GM23338 (cell line): ENCODE results near the gene ADGRL1. TPM values are rescaled to one million over a fixed set of nuclear protein-coding genes. Genes with fewer than 3 reads are reported as not detected.

Source experiments
- ATAC-seq: fragments of 200-7000 bp; cut with Tn5 transposase; 3 replicates; pipeline ENCODE4 v1.9.1; 2020
- DNase-seq: peaks from one replicate; pipeline ENCODE4 v3.0.0-alpha.2; 2015; ENCODE audit warnings: low spot score
- H2AFZ ChIP-seq: fragments of 200-600 bp; sonication (generic); 2 replicates; pipeline ENCODE4 v1.8.0; 2016; ENCODE audit warnings: antibody characterized with exemption, mild to moderate bottlenecking, moderate library complexity
- H3F3A ChIP-seq: fragments of 200-600 bp; sonication (generic); replicated peaks from 2 replicates; pipeline ENCODE4 v1.8.0; 2017; ENCODE audit warnings: antibody characterized with exemption, mixed run types, low read depth
- H3K27ac ChIP-seq: fragments of 200-600 bp; sonication (generic); 2 replicates; pipeline ENCODE4 v1.6.1; 2016; ENCODE audit warnings: low read depth
- H3K27me3 ChIP-seq: fragments of 200-600 bp; sonication (generic); 2 replicates; pipeline ENCODE4 v1.8.0; 2016; ENCODE audit warnings: mild to moderate bottlenecking, mixed run types, moderate library complexity; ENCODE audit not compliant: insufficient read depth
- H3K36me3 ChIP-seq: fragments of 200-600 bp; sonication (generic); 2 replicates; pipeline ENCODE4 v1.8.0; 2016; ENCODE audit warnings: mild to moderate bottlenecking; ENCODE audit not compliant: insufficient read depth
- H3K4me1 ChIP-seq: fragments of 200-600 bp; sonication (generic); 2 replicates; pipeline ENCODE4 v1.8.0; 2016; ENCODE audit warnings: mild to moderate bottlenecking, moderate library complexity; ENCODE audit not compliant: insufficient read depth
- H3K4me2 ChIP-seq: fragments of 200-600 bp; sonication (generic); 2 replicates; pipeline ENCODE4 v1.7.1; 2017; ENCODE audit warnings: mixed run types
- H3K4me3 ChIP-seq: fragments of 200-600 bp; sonication (generic); 2 replicates; pipeline ENCODE4 v1.6.1; 2016; ENCODE audit warnings: mixed run types
- H3K79me2 ChIP-seq: fragments of 200-600 bp; sonication (generic); replicated peaks from 2 replicates; pipeline ENCODE4 v1.8.0; 2017; ENCODE audit warnings: mild to moderate bottlenecking; ENCODE audit not compliant: insufficient read depth
- H3K9me2 ChIP-seq: fragments of 200-600 bp; sonication (generic); 2 replicates; pipeline ENCODE4 v1.8.0; 2017; ENCODE audit not compliant: insufficient read depth
- H4K20me1 ChIP-seq: fragments of 200-600 bp; sonication (generic); replicated peaks from 2 replicates; pipeline ENCODE4 v1.8.0; 2017; ENCODE audit warnings: mild to moderate bottlenecking; ENCODE audit not compliant: insufficient read depth
- H3K27ac Mint-ChIP-seq: 2 replicates; pipeline ENCODE4 v1.8.0; 2020; ENCODE audit warnings: inconsistent platforms, mild to moderate bottlenecking, moderate library complexity, mixed read lengths
- H3K27me3 Mint-ChIP-seq: 3 replicates; pipeline ENCODE4 v1.8.0; 2022; ENCODE audit warnings: low read depth, mild to moderate bottlenecking, moderate library complexity, mixed read lengths, inconsistent platforms; ENCODE audit not compliant: insufficient read depth, poor library complexity
- H3K36me3 Mint-ChIP-seq: 3 replicates; pipeline ENCODE4 v1.8.0; 2021; ENCODE audit warnings: low read depth, mild to moderate bottlenecking, inconsistent platforms, moderate library complexity, mixed read lengths
- H3K4me1 Mint-ChIP-seq: 3 replicates; pipeline ENCODE4 v1.8.0; 2020; ENCODE audit warnings: mild to moderate bottlenecking, inconsistent platforms, mixed read lengths
- H3K4me3 Mint-ChIP-seq: 3 replicates; pipeline ENCODE4 v1.8.0; 2021; ENCODE audit warnings: moderate library complexity, mild to moderate bottlenecking, inconsistent platforms, mixed read lengths
- H3K9me3 Mint-ChIP-seq: 3 replicates; pipeline ENCODE4 v1.8.0; 2020; ENCODE audit warnings: moderate library complexity, mild to moderate bottlenecking, inconsistent platforms, mixed read lengths
- CREB1 ChIP-seq: fragments of 250-450 bp; sonication (Bioruptor Pico); IDR thresholded peaks from 2 replicates; pipeline ENCODE4 v1.5.0; 2020; ENCODE audit warnings: low read depth, mild to moderate bottlenecking, moderate library complexity
- CTCF ChIP-seq, 2 experiments: fragments of 200-600 bp in 1 of 2; sonication (generic) in 1 of 2; conservative IDR thresholded peaks; 2 replicates each; pipeline versions ENCODE4 v1.5.1 to v1.6.1; 2016 to 2017; ENCODE audit warnings: antibody characterized with exemption in 2 of 2, low read depth in 2 of 2, mild to moderate bottlenecking in 2 of 2, moderate library complexity in 1 of 2
- ETS1 ChIP-seq: IDR thresholded peaks from 2 replicates; pipeline ENCODE4 v1.6.1; 2016; ENCODE audit warnings: antibody characterized with exemption
- EZH2 ChIP-seq: fragments of 200-600 bp; sonication (generic); IDR thresholded peaks from one replicate; pipeline ENCODE4 v1.8.0; 2017; ENCODE audit warnings: antibody characterized with exemption, mild to moderate bottlenecking, low read depth; ENCODE audit not compliant: unreplicated experiment
- EZH2phosphoT487 ChIP-seq: fragments of 200-600 bp; sonication (generic); IDR thresholded peaks from one replicate; pipeline ENCODE4 v1.8.1; 2018; ENCODE audit warnings: antibody characterized with exemption; ENCODE audit not compliant: unreplicated experiment
- JUNB ChIP-seq: IDR thresholded peaks from one replicate; pipeline ENCODE4 v1.6.1; 2016; ENCODE audit warnings: antibody characterized with exemption; ENCODE audit not compliant: unreplicated experiment
- NANOG ChIP-seq: IDR thresholded peaks from 2 replicates; pipeline ENCODE4 v1.6.1; 2016; ENCODE audit warnings: antibody characterized with exemption, borderline replicate concordance
- POLR2AphosphoS5 ChIP-seq: IDR thresholded peaks from 2 replicates; pipeline ENCODE4 v1.6.1; 2016; ENCODE audit warnings: antibody characterized with exemption, low read depth
- REST ChIP-seq: IDR thresholded peaks from one replicate; pipeline ENCODE4 v1.6.1; 2018; ENCODE audit warnings: antibody characterized with exemption; ENCODE audit not compliant: unreplicated experiment
- STAT1 ChIP-seq: IDR thresholded peaks from one replicate; pipeline ENCODE4 v1.6.1; 2016; ENCODE audit warnings: antibody characterized with exemption; ENCODE audit not compliant: unreplicated experiment
- ZNF114 ChIP-seq: fragments of 250-450 bp; sonication (Bioruptor Pico); IDR thresholded peaks from 2 replicates; pipeline ENCODE4 v1.5.0; 2020; ENCODE audit warnings: mild to moderate bottlenecking, moderate library complexity
- ZNF331 ChIP-seq: fragments of 250-450 bp; sonication (Bioruptor Pico); IDR thresholded peaks from 2 replicates; pipeline ENCODE4 v1.5.0; 2020; ENCODE audit warnings: low read depth, mild to moderate bottlenecking, moderate library complexity
- ZNF462 ChIP-seq: fragments of 250-450 bp; sonication (Bioruptor Pico); IDR thresholded peaks from 2 replicates; pipeline ENCODE4 v1.5.0; 2020; ENCODE audit warnings: mild to moderate bottlenecking, moderate library complexity
- polyA plus RNA-seq: library from polyadenylated mRNA; unstranded; fragments of >200 nt; fragmentation: Nextera tagmentation; extraction: Ambion mirVana; gene quantifications from 2 replicates; pipeline ENCODE4 v1.2.1, GENCODE V29; 2016
- total RNA-seq: library from RNA; depleted of rRNA; stranded (reverse); fragments of >200 nt; shearing (Covaris generic); gene quantifications from 2 replicates; pipeline ENCODE4 v1.2.3, GENCODE V29; 2014

ADGRL1 gene
- total and polyA plus RNA-seq, 2 experiments from 2014 or later: 20.6 to 100 TPM

GRCh38 chr19:14135355-14135754 lies 70.6 kb downstream of the ADGRL1 start:
- peaks cover 18% of the 10 kb centered on the region for H3K4me1 Mint-ChIP-seq
- peaks cover 20% of the 10 kb centered on the region; the same call in 1 of the 2 replicates for H4K20me1 ChIP-seq
- peaks cover 15% of the 10 kb centered on the region for H3K79me2 ChIP-seq
- ATAC-seq: no peak
- H2AFZ ChIP-seq: no peak overlapping the region
- no peak overlapping the region for H3K27ac ChIP-seq
- H3K27me3 ChIP-seq: no peaks in the 10 kb centered on the region
- peak overlapping the region; percentile 83 for H3K4me3 Mint-ChIP-seq
- DNase-seq: no peak
- peaks cover 22% of the 10 kb centered on the region for H3K36me3 Mint-ChIP-seq
- H3K27ac Mint-ChIP-seq: peak overlapping the region; percentile 71
- H3K27me3 Mint-ChIP-seq: peaks cover 8% of the 10 kb centered on the region
- peaks cover 12% of the 10 kb centered on the region for H3F3A ChIP-seq
- TF ChIP-seq POLR2AphosphoS5: no peak
- TF ChIP-seq ZNF331: no peak
- TF ChIP-seq EZH2: no peak
- TF ChIP-seq ETS1: no peak
- TF ChIP-seq ZNF114 (CRISPR knock-in tag): no peak
- TF ChIP-seq REST: no peak
- TF ChIP-seq STAT1: no peak
- no peak for TF ChIP-seq EZH2phosphoT487
- TF ChIP-seq JUNB: no peak
- no peak for TF ChIP-seq CTCF (conservative IDR thresholded peaks at IDR 0.05; ENCODE audit: low read depth in 2 of 2)
- no peak for TF ChIP-seq NANOG
- TF ChIP-seq ZNF462 (CRISPR knock-in tag): no peak
- TF ChIP-seq CREB1 (CRISPR knock-in tag): no peak
- peaks cover 27% of the 10 kb centered on the region for H3K4me1 ChIP-seq
- peak overlapping the region; percentile 87 for H3K4me2 ChIP-seq
- H3K4me3 ChIP-seq: peak overlapping the region; percentile 77
- H3K36me3 ChIP-seq: no peaks in the 10 kb centered on the region
- no peaks in the 10 kb centered on the region for H3K9me2 ChIP-seq
- H3K9me3 Mint-ChIP-seq: peaks cover 2% of the 10 kb centered on the region; the same call in 1 of the 3 replicates
